ENCODE results near the gene GSTM3.
"Not testable (repeated sequence)": the region's sequence is repeated elsewhere in the genome, so short reads cannot be mapped to it uniquely, and the experiment has no call there.

The GSTM3 gene

GRCh38 chr1:109697861-109698260 is 43.0 kb downstream of the GSTM3 start:
- not testable (repeated sequence) for DNase-seq (ENCODE audit: low read depth in 2 of 2)

- no peak for DNase-seq (ENCODE audit: low read depth in 2 of 2)
Observed at GRCh38 chr1:109697066-109697465, 43.8 kb downstream of the GSTM3 start.

- not testable (repeated sequence) for DNase-seq (ENCODE audit: low read depth in 2 of 2)
Observed at GRCh38 chr1:109695138-109695537, 45.7 kb downstream of the GSTM3 start.

- not testable (repeated sequence) for DNase-seq (ENCODE audit: low read depth in 2 of 2)
Observed at GRCh38 chr1:109694400-109694799, 46.4 kb downstream of the GSTM3 start.

GRCh38 chr1:109691759-109692158 is 49.1 kb downstream of the GSTM3 start:
- DNase-seq (ENCODE audit: low read depth in 2 of 2): no peak

GRCh38 chr1:109689844-109690405 is 50.9 kb downstream of the GSTM3 start:
- DNase-seq (ENCODE audit: low read depth in 2 of 2): no peak

- DNase-seq (ENCODE audit: low read depth in 2 of 2): peak in 1 of 2 donors; percentile 80
Observed at GRCh38 chr1:109687641-109688499, 53.0 kb downstream of the GSTM3 start, which contains the start of gene GSTM1. Gene GSTM1, plus strand, starts transcription at chr1:109687817. Its CDS starts 57 bp downstream, at chr1:109687874.

GRCh38 chr1:109687109-109687508 is 53.7 kb downstream of the GSTM3 start:
- not testable (repeated sequence) for DNase-seq (ENCODE audit: low read depth in 2 of 2)

GRCh38 chr1:109685890-109686289 is 54.9 kb downstream of the GSTM3 start:
- DNase-seq (ENCODE audit: low read depth in 2 of 2): not testable (repeated sequence)

- not testable (repeated sequence) for DNase-seq (ENCODE audit: low read depth in 2 of 2)
Observed at GRCh38 chr1:109685399-109685798, 55.4 kb downstream of the GSTM3 start.

- not testable (repeated sequence) for DNase-seq (ENCODE audit: low read depth in 2 of 2)
Observed at GRCh38 chr1:109684777-109685176, 56.1 kb downstream of the GSTM3 start.

All from stimulated activated CD8-positive, alpha-beta memory T cell treated with anti-CD3 and anti-CD28 coated beads, Interleukin-15, amount 100 ng/mL, for 48 hours (primary cell).